Endothelial cell (in vitro differentiated cells): ENCODE measurements around the gene STAMBP. TPM values are rescaled to one million over a fixed set of nuclear protein-coding genes. Genes with fewer than 3 reads are reported as not detected.

Source experiments
- DNase-seq: peaks from one replicate; pipeline ENCODE4 v3.0.0; 2021; ENCODE audit warnings: low spot score
- H3K27ac Mint-ChIP-seq: one replicate; pipeline ENCODE4 v1.8.0; 2021; ENCODE audit warnings: mixed read lengths, inconsistent platforms; ENCODE audit not compliant: unreplicated experiment
- H3K27me3 Mint-ChIP-seq: one replicate; pipeline ENCODE4 v1.8.0; 2021; ENCODE audit warnings: mild to moderate bottlenecking, moderate library complexity, mixed read lengths, inconsistent platforms; ENCODE audit not compliant: unreplicated experiment
- H3K36me3 Mint-ChIP-seq: one replicate; pipeline ENCODE4 v1.8.0; 2021; ENCODE audit warnings: mild to moderate bottlenecking, low read depth, mixed read lengths, inconsistent platforms; ENCODE audit not compliant: unreplicated experiment
- H3K4me1 Mint-ChIP-seq: one replicate; pipeline ENCODE4 v1.8.0; 2021; ENCODE audit warnings: mild to moderate bottlenecking, mixed read lengths, inconsistent platforms; ENCODE audit not compliant: unreplicated experiment
- H3K4me3 Mint-ChIP-seq: one replicate; pipeline ENCODE4 v1.8.0; 2021; ENCODE audit warnings: mild to moderate bottlenecking, mixed read lengths, inconsistent platforms; ENCODE audit not compliant: unreplicated experiment
- H3K9me3 Mint-ChIP-seq: one replicate; pipeline ENCODE4 v1.8.0; 2021; ENCODE audit warnings: mixed read lengths, inconsistent platforms; ENCODE audit not compliant: unreplicated experiment
- CTCF ChIP-seq: fragments of 200-600 bp; sonication (generic); IDR thresholded peaks from one replicate; pipeline ENCODE4 v1.5.0; 2021; ENCODE audit warnings: antibody characterized with exemption; ENCODE audit not compliant: unreplicated experiment
- total RNA-seq: library from RNA; stranded (reverse); fragmentation: NEBNext Ultra II Directional; extraction: Animal tissue kit (Norgen Biotek cat#: 25700); gene quantifications from one replicate; pipeline ENCODE4 v1.2.1, GENCODE V29; 2021; ENCODE audit not compliant: unreplicated experiment

The STAMBP gene
- total RNA-seq, 1 donor from 2014 or later = 29.2 TPM

DNA sequence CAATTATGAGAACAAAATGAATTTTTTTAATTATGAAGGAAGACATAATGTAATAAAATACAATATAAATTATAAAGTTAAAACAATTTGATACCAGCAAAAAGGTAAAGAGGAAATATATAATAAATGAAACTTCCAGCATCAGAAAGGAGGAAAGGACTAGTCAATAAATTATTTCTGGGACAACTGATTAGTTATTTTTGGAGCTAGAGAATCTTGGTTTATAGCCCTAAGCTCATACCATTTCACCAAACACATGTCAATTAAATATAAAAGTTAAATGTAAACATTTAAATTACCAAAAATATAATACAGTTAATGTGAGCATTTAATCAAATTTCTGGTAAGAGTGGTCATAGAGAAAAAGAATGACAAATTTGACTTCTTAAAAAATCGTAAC lies 76.2 kb downstream of the STAMBP start:
- Mint-ChIP-seq H3K36me3 (no peaks in the 10 kb centered on the region), H3K4me1 (peaks cover 18% of the 10 kb centered on the region)
- TF ChIP-seq CTCF = no peak

DNA sequence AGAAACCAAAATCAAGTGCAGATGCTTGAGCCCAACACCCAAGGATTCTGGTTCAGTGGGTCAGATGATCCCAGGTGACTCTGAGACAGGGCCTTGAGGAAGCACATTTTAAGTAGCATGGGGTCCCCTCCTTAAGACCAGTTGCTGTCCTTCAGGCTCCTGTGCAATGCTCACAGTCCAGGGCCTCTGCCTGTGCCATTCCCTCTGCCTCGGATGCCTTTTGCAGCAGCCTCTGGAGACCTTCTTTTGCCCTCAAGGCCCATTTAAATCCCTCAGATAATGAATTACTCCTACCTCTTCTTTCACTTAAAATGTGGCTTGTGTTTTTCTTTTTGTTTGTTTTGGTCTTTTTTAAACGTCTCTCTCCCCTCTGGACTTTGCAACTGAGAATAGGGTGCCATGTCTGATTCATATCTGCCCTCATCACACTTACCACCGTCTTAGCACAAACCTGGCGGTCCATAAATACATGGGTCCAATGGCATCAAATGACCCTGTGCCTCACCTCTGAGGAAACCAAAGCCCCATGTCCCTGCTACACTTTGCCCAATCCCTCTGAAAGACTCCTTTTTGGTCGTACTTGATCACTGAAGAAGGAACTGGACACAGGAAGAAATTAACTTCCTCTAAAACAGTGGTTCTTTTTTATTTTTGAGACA lies 78.2 kb downstream of the STAMBP start:
- no peak overlapping the region for H3K4me3 Mint-ChIP-seq
- peaks cover 13% of the 10 kb centered on the region for H3K4me1 Mint-ChIP-seq

More for the DNA sequence above, 76.2 kb downstream of the STAMBP start:
- Mint-ChIP-seq H3K27me3 (no peaks in the 10 kb centered on the region), H3K4me3 (no peak overlapping the region), H3K9me3 (no peaks in the 10 kb centered on the region), H3K27ac (no peak overlapping the region)
- no peak for DNase-seq

DNA sequence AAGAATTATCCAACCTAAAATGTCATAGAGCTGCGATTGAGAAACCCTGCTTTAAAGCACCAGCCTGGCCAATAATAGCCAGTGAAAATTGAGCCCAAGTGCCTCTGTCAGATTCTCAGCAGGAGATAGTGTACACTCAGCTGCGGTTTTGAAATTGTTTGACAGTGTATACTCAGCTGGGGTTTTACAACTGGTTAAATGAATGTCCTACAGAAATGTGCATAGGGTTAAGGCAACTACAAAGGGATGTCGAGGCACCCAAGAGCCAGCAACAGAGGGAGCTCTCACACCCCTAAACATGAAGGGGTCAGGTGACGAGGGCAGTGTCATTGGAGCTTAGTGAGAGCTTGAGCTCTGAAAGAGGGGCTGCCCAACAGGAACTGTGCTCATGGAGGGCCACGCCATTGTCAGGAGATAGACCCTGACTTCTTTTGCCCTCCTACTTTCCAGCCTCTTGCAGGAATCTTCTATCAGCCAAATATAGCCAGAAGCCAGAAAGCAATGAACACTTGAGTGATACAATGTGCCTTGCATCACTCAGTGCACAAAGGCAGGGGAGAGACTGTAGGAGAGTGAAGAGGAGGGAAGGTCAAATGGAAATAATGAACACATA lies 79.2 kb downstream of the STAMBP start:
- no peak for DNase-seq
- Mint-ChIP-seq H3K4me3 (no peak overlapping the region), H3K9me3 (no peaks in the 10 kb centered on the region), H3K36me3 (no peaks in the 10 kb centered on the region), H3K4me1 (peaks cover 4% of the 10 kb centered on the region), H3K27me3 (no peaks in the 10 kb centered on the region), H3K27ac (no peak overlapping the region)
- no peak for TF ChIP-seq CTCF

More for the DNA sequence above, 78.2 kb downstream of the STAMBP start:
- TF ChIP-seq CTCF = no peak
- no peaks in the 10 kb centered on the region for H3K27me3 Mint-ChIP-seq
- H3K9me3 Mint-ChIP-seq = no peaks in the 10 kb centered on the region
- no peaks in the 10 kb centered on the region for H3K36me3 Mint-ChIP-seq
- no peak overlapping the region for H3K27ac Mint-ChIP-seq
- DNase-seq = no peak

GRCh38 chr2:73908689-73909652 lies 80.2 kb downstream of the STAMBP start:
- Mint-ChIP-seq H3K4me3 (no peak overlapping the region), H3K27ac (no peak overlapping the region), H3K4me1 (peaks cover 4% of the 10 kb centered on the region), H3K9me3 (no peaks in the 10 kb centered on the region), H3K27me3 (no peaks in the 10 kb centered on the region), H3K36me3 (no peaks in the 10 kb centered on the region)
- no peak for DNase-seq
- no peak for TF ChIP-seq CTCF
